Duodenal mucosa (tissue), 2 donors: ENCODE measurements around the gene PGAP3.

Source experiments
- H3K27ac ChIP-seq: one replicate; pipeline ENCODE4 v1.7.0; 2013; ENCODE audit warnings: low read depth, low read length
- H3K27me3 ChIP-seq, 2 donors: one replicate each; pipeline ENCODE4 v1.7.0; 2013; ENCODE audit warnings: low read length in 2 of 2, control low read depth in 1 of 2; ENCODE audit not compliant: insufficient read depth in 2 of 2, control insufficient read depth in 1 of 2
- H3K36me3 ChIP-seq, 2 donors: one replicate each; pipeline ENCODE4 v1.7.0; 2013; ENCODE audit warnings: low read length in 2 of 2, control low read depth in 1 of 2; ENCODE audit not compliant: insufficient read depth in 2 of 2, control insufficient read depth in 1 of 2
- H3K4me1 ChIP-seq, 2 donors: one replicate each; pipeline ENCODE4 v1.7.0; 2013; ENCODE audit warnings: low read length in 2 of 2, control low read depth in 1 of 2; ENCODE audit not compliant: insufficient read depth in 2 of 2, control insufficient read depth in 1 of 2
- H3K4me3 ChIP-seq, 2 donors: one replicate each; pipeline ENCODE4 v1.7.0; 2013; ENCODE audit warnings: low read length in 2 of 2, low read depth in 1 of 2
- H3K9ac ChIP-seq, 2 donors: one replicate each; pipeline ENCODE4 v1.7.0; 2013; ENCODE audit warnings: low read length in 2 of 2, low read depth in 1 of 2
- H3K9me3 ChIP-seq, 2 donors: one replicate each; pipeline ENCODE4 v1.7.0; 2013; ENCODE audit warnings: low read length in 2 of 2, control low read depth in 1 of 2; ENCODE audit not compliant: control insufficient read depth in 1 of 2

Gene PGAP3

DNA sequence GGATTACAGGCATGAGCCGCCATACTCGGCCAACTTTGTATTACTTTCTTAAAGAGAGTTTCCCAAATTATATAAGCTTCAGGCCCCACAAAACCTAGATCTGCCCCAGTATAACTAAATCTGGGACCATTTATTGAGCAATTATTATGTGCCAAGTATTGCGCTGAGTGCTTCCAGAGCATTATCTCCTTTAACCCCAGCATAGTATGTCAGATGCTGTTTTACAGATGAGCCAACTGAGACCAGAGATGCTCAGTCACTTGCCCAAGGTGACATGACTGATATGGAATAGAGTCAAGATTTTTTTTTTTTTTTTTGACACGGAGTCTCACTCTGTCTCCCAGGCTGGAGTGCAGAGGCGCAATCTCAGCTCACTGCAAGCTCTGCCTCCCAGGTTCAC is 10.1 kb upstream of the PGAP3 start:
- H3K4me1 ChIP-seq: peaks cover 28 to 34% of the 10 kb centered on the region in 2 donors
- H3K9ac ChIP-seq: no peak overlapping the region

DNA sequence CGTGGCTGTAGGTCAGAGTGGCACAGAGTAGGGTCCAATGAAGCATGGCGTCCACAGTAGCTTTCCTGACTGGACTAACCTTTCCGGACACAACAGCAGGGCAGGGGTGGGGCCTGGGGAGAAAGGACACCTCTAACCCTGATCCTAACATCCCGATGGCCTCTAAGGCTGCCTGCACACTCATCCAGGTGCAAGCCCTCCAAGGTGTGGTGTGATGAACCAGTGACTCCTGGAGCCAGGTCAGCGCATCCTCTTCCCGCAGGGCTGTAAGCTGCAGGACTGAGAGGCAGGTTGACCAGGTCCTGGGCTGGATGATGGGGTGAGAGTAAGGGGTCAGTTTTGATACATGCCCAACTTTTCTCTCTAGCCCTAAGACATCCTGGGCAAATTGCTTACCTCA is 8.9 kb upstream of the PGAP3 start:
- Histone ChIP-seq H3K4me3 (no peak overlapping the region), H3K27me3 (no peaks in the 10 kb centered on the region), H3K9ac (no peak overlapping the region), H3K4me1 (peaks cover 15 to 24% of the 10 kb centered on the region in 2 donors), H3K36me3 (no peaks in the 10 kb centered on the region), H3K27ac (no peak overlapping the region), H3K9me3 (no peaks in the 10 kb centered on the region)

More for the DNA sequence above, 10.1 kb upstream of the PGAP3 start:
- no peak overlapping the region for H3K27ac ChIP-seq
- H3K36me3 ChIP-seq: no peaks in the 10 kb centered on the region
- H3K4me3 ChIP-seq: no peak overlapping the region
- no peaks in the 10 kb centered on the region for H3K9me3 ChIP-seq
- H3K27me3 ChIP-seq: no peaks in the 10 kb centered on the region

DNA sequence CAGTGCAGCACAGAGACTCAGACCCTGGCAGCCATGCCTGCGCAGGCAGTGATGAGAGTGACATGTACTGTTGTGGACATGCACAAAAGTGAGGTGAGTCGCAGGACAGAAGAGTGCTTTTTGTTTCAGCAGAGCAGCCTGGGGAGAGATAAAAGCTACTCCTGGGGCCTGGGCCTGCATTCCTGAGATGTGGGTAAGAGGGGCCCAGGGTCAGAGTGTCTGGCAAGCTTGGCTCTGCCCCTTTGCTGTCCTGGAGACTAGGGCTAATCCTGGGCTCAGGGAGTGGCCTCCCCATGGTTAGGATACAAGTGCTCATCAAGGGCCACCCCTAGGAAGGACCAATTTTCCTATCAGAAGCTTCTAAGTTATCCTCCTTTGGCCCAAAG is 7.2 kb upstream of the PGAP3 start:
- Histone ChIP-seq H3K9ac (no peak overlapping the region), H3K4me3 (no peak overlapping the region), H3K36me3 (no peaks in the 10 kb centered on the region), H3K27ac (peak overlapping the region; percentile 2), H3K4me1 (peaks cover 14 to 18% of the 10 kb centered on the region in 2 donors), H3K9me3 (no peaks in the 10 kb centered on the region), H3K27me3 (no peaks in the 10 kb centered on the region)

DNA sequence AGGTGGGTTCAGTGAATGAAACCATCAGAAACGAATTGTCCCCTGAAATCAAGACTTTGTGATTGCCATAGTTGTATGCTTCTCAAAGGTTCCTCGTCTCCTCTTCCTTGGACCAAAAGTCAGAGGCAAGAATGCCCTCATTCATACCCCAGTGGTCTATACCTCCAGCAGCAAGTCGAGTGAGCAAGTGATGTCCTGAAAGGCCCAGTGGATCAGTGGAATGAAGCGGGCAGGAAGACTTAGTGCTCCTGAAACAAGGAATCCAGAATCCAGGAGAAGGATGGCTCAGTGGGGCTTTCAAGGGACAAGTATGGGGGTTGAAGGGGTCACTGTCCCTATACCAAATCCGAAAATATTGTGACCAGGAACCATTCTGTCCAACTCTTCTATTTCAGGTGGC is 6.7 kb upstream of the PGAP3 start:
- no peaks in the 10 kb centered on the region for H3K27me3 ChIP-seq
- H3K4me1 ChIP-seq: peaks cover 14 to 18% of the 10 kb centered on the region in 2 donors
- H3K27ac ChIP-seq: peak overlapping the region; percentile 2
- no peaks in the 10 kb centered on the region for H3K9me3 ChIP-seq
- no peak overlapping the region for H3K4me3 ChIP-seq
- no peaks in the 10 kb centered on the region for H3K36me3 ChIP-seq
- no peak overlapping the region for H3K9ac ChIP-seq

DNA sequence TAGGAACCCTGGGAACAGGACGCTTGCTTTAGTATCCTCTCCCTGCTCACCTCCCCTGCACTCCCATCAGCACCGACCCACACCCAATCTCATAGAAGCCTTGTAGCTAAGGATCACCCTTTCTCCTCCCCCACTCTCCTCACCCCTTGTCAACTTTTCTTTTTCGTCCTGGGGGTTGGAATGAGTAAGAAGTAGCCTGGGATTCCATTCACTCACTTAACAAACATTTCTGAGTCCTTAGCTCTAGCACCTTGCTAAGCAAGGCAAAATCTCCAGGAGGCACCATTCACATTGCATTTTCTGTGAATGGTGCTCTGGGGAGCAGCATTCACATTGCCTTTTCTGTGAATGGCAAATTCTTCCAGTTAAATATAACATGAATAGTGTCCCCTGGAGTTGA is 1.1 kb upstream of the PGAP3 start:
- no peak overlapping the region for H3K27ac ChIP-seq
- peak overlapping the region in 1 of 2 donors; percentile 85 for H3K4me3 ChIP-seq
- H3K27me3 ChIP-seq: no peaks in the 10 kb centered on the region
- peaks cover 0 to 13% of the 10 kb centered on the region in 2 donors for H3K36me3 ChIP-seq
- H3K4me1 ChIP-seq: peaks cover 16 to 27% of the 10 kb centered on the region in 2 donors
- no peaks in the 10 kb centered on the region for H3K9me3 ChIP-seq
- peak overlapping the region in 1 of 2 donors; percentile 72 for H3K9ac ChIP-seq

DNA sequence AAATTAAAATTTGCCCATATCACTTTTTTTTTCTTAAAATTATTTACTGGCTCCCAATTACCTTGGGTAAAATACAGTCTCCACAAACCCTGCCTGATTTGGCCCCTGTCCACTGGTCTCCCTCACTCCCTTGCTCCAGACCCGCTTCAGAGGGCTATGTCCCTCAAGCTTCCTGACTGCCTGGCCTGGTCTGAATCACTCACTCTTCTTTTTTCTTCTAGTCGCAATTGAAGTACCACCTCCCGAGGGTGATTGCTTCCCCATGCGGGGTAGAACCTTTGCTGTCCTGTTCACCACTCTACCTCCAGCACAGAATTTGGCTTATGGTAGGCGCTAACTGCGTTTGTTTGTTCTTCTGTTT is 598 bp upstream of the PGAP3 start:
- H3K9ac ChIP-seq: peak overlapping the region; percentile 71 to 72
- no peaks in the 10 kb centered on the region for H3K27me3 ChIP-seq
- H3K27ac ChIP-seq: peak overlapping the region; percentile 95
- H3K9me3 ChIP-seq: no peaks in the 10 kb centered on the region
- H3K36me3 ChIP-seq: peaks cover 0 to 15% of the 10 kb centered on the region in 2 donors
- peak overlapping the region; percentile 85 to 88 for H3K4me3 ChIP-seq
- H3K4me1 ChIP-seq: peaks cover 16 to 27% of the 10 kb centered on the region in 2 donors

DNA sequence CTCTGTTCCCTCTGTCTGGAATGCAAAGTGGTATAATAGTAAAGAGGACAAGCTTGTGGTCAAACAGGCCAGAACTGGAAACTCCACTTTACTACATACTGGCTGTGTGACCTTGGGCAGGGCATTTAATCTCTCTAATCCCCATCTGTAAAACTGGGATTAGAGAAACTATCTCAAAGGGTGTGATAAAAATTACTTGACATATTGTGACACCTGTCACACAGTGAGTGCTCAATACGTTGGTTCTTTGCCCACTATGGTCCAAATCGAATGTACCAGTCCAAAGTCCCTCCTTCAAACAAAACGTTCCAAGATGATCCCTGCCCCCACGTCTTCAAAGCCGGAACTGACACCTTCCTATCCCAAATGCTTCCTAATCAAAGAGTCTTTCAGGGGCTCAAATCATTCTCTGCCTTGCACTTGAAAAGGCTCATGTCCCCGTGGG is 734 bp downstream of the PGAP3 start:
- Histone ChIP-seq H3K27ac (peak overlapping the region; percentile 95), H3K9me3 (no peaks in the 10 kb centered on the region), H3K36me3 (peaks cover 0 to 20% of the 10 kb centered on the region in 2 donors), H3K9ac (peak overlapping the region; percentile 51 to 72), H3K4me3 (peak overlapping the region; percentile 85 to 88), H3K4me1 (peaks cover 16 to 27% of the 10 kb centered on the region in 2 donors), H3K27me3 (no peaks in the 10 kb centered on the region)

DNA sequence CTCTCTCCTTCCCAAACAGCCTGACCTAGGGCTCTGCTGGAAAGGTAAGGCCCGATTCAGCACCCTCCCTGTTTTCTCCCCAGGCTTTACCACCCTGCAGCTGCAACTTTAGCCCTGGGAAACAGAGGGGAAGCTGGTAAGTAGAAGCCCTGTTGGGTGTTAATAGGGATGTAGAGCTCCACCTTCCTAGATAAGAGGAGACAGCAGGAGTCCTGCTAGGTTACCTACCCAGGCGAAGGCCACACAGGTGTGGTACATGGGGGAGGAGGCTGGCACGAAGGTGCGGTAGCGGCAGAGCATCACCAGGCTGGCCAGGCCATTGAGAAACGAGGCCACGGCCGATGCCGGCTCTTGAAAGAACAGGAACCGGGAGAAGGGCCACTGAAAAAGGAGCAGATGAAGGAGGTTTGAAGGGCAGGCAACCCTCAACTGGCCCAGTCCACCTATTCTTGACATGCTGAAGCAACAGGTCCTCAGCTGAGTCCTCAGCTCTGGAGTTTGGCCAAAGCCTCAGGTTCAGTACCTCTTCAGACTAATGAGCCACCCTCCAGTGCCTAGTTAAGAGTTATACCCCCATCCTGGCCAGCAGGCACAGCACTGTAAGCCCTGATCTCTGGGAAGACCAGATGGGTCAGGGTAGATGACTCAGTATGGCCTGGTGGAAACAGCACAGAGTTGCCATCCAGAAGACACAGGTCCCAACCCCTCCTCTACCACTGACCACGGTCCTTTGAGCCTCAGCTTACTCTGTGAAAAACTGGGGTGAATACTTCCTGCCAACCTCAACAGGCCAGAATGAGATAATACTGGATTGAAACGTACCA is 3.3 kb downstream of the PGAP3 start:
- Histone ChIP-seq H3K36me3 (peaks cover 0 to 26% of the 10 kb centered on the region in 2 donors), H3K4me3 (no peak overlapping the region), H3K9ac (no peak overlapping the region), H3K9me3 (no peaks in the 10 kb centered on the region), H3K27ac (no peak overlapping the region), H3K27me3 (no peaks in the 10 kb centered on the region), H3K4me1 (peaks cover 26 to 42% of the 10 kb centered on the region in 2 donors)

DNA sequence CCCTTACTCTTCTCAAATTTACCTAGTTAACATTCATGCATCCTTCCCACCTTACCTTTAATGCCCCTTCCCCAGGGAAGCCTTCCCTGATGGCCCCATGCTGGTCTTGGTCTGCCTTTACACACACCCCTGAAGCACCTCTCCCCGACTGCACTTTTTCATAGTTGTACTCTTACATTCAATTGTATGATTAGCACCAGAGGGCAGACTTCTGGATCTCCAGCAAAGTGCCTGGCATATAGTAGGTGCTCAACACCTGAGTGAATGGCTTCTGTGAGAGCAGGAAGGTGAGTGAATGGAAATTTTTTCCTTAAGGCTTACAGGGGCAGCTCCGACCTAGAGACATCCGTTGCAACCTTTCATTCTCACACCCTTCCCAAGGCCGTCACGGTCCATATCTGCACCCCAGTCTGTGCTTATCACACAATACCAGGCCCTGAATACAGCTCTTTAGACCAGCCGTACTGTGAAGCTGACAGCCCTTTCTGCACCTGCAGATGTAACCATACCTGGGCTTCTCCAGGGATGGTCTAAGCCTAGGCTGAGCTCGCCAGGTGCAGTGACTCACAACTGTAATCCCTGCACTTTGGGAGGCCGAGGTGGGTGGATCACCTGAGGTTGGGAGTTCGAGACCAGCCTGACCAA is 4.4 kb downstream of the PGAP3 start:
- no peak overlapping the region for H3K27ac ChIP-seq
- H3K9ac ChIP-seq: no peak overlapping the region
- peaks cover 0 to 26% of the 10 kb centered on the region in 2 donors for H3K36me3 ChIP-seq
- H3K27me3 ChIP-seq: no peaks in the 10 kb centered on the region
- H3K9me3 ChIP-seq: no peaks in the 10 kb centered on the region
- H3K4me1 ChIP-seq: peaks cover 31 to 43% of the 10 kb centered on the region in 2 donors
- H3K4me3 ChIP-seq: no peak overlapping the region

DNA sequence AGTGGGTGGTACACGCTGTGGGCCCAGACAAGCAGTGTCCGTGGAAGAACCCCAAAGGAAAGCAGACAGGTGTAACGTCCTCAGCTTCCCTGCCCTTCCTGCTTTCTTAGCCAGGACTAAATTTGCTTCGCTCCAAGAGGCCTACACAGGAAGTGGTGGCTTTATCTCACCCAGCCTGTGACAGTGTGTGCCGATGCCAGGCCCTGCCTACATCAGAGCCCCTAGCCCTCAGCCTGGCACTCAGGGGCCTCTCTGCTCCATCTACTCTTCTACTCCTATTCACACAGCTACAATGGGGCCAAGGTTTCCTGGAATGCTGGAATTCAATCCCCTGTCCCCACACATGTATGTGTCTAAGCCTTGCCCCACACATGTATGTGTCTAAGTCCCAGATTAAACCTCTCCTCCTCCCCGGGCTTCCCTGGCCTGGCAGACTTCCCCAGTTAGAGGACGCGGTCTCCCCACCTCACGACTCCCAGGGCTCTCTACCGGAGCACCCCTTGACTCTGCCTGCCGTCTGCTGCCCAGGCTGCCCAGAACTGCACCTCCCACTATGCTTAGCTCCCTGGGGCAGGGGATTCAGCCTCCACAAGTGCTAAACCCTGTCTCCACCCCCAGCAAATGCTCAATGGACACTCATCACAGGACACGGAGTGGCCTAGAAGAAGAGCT is 8.2 kb downstream of the PGAP3 start:
- H3K27me3 ChIP-seq: no peaks in the 10 kb centered on the region
- H3K4me1 ChIP-seq: peaks cover 59 to 67% of the 10 kb centered on the region in 2 donors
- H3K4me3 ChIP-seq: no peak overlapping the region
- H3K9ac ChIP-seq: peak overlapping the region; percentile 13 to 53
- H3K9me3 ChIP-seq: no peaks in the 10 kb centered on the region
- H3K36me3 ChIP-seq: peaks cover 0 to 20% of the 10 kb centered on the region in 2 donors
- H3K27ac ChIP-seq: peak overlapping the region; percentile 76
